Upper lobe of left lung (tissue), 6 donors: ENCODE data around the gene FHIT. TPM values are rescaled to one million over a fixed set of nuclear protein-coding genes. Genes with fewer than 3 reads are reported as not detected.

Experiments used
- ATAC-seq, 2 donors: fragments of 200-7000 bp; cut with Tn5 transposase; one replicate each; pipeline ENCODE4 v1.9.1; 2022; ENCODE audit warnings: mild to moderate bottlenecking in 2 of 2, moderate library complexity in 2 of 2; ENCODE audit not compliant: low FRiP score in 2 of 2
- DNase-seq, 2 donors: peaks; one replicate each; pipeline ENCODE4 v3.0.0-alpha.2; 2019 to 2020
- H3K27ac ChIP-seq, 4 donors: fragments of 200-600 bp; sonication (generic); one replicate each; pipeline ENCODE4 v1.5.1; 2016 to 2019
- H3K27me3 ChIP-seq, 4 donors: fragments of 200-600 bp; sonication (generic); one replicate each; pipeline ENCODE4 v1.5.1; 2017 to 2019
- H3K36me3 ChIP-seq, 4 donors: fragments of 200-600 bp; sonication (generic); one replicate each; pipeline ENCODE4 v1.5.1; 2016 to 2019
- H3K4me1 ChIP-seq, 4 donors: fragments of 200-600 bp; sonication (generic); one replicate each; pipeline ENCODE4 v1.5.1; 2018 to 2019
- H3K4me3 ChIP-seq, 4 donors: fragments of 200-600 bp; sonication (generic); one replicate each; pipeline ENCODE4 v1.5.1; 2017 to 2019; ENCODE audit warnings: mild to moderate bottlenecking in 2 of 4, moderate library complexity in 1 of 4
- H3K9me3 ChIP-seq, 4 donors: fragments of 200-600 bp; sonication (generic); one replicate each; pipeline ENCODE4 v1.5.1; 2018 to 2019
- CTCF ChIP-seq, 6 experiments: fragments of 450-650 bp in 4 of 6; fragments of 200-600 bp in 2 of 6; sonication (generic) in 2 of 6; IDR thresholded peaks; one replicate each; pipeline ENCODE4 v1.5.1; 2016 to 2019; ENCODE audit warnings: antibody characterized with exemption in 6 of 6
- EP300 ChIP-seq, 4 donors: sonication (generic); formaldehyde crosslinking; IDR thresholded peaks; one replicate each; pipeline ENCODE4 v1.5.1; 2017; ENCODE audit warnings: antibody characterized with exemption in 4 of 4, control low read depth in 2 of 4
- POLR2A ChIP-seq, 4 donors: fragments of 450-650 bp; IDR thresholded peaks; one replicate each; pipeline ENCODE4 v1.5.1; 2016 to 2017; ENCODE audit warnings: antibody characterized with exemption in 4 of 4, mild to moderate bottlenecking in 2 of 4
- POLR2AphosphoS5 ChIP-seq, 2 donors: sonication (generic); formaldehyde crosslinking; IDR thresholded peaks; one replicate each; pipeline ENCODE4 v1.5.1; 2017; ENCODE audit warnings: antibody characterized with exemption in 2 of 2
- WGBS, 2 donors: methylation state at CpG; one replicate each; pipeline ENCODE4 v1.1.5; 2017 to 2018; 5-methylcytosine and 5-hydroxymethylcytosine counted together
- total RNA-seq, 6 donors: library from RNA; depleted of rRNA in 4 of 6; stranded (reverse); fragments of >200 nt in 4 of 6; gene quantifications; one replicate each; pipeline versions ENCODE4 v1.1.0 to v1.2.1, GENCODE V29; 2016 to 2021
- donor health status: DM: no; HTN: no; CAD: no; lungs with moderate emphysema.
- donor health status: DM: no; HTN: yes; CAD: no; lungs with severe emphysema.

FHIT gene
- total RNA-seq, 6 donors from 2014 or later, result 6.8 to 56.6 (median 11.1) TPM

GRCh38 chr3:60144071-60144470 is 1107.2 kb downstream of the FHIT start:
- Histone ChIP-seq H3K36me3 (no peaks in the 10 kb centered on the region), H3K27me3 (no peaks in the 10 kb centered on the region), H3K4me1 (no peaks in the 10 kb centered on the region), H3K9me3 (no peaks in the 10 kb centered on the region), H3K27ac (no peak overlapping the region), H3K4me3 (no peak overlapping the region)
- ATAC-seq (no peak), DNase-seq (no peak)
- WGBS, 2 donors, result 92 to 96% methylated on average over 1 of the region's 1 CpG
- TF ChIP-seq CTCF (IDR thresholded peaks at IDR 0.05) (no peak), POLR2A (IDR thresholded peaks at IDR 0.05) (no peak), POLR2AphosphoS5 (IDR thresholded peaks at IDR 0.05) (no peak), EP300 (IDR thresholded peaks at IDR 0.05) (no peak)

- no peak for ATAC-seq
Measured at GRCh38 chr3:60142009-60142408, 1109.2 kb downstream of the FHIT start.

GRCh38 chr3:60140160-60140559 is 1111.1 kb downstream of the FHIT start:
- Histone ChIP-seq H3K36me3 (no peaks in the 10 kb centered on the region), H3K27ac (no peak overlapping the region), H3K27me3 (no peaks in the 10 kb centered on the region), H3K4me3 (no peak overlapping the region), H3K4me1 (no peaks in the 10 kb centered on the region), H3K9me3 (no peaks in the 10 kb centered on the region)
- WGBS, 2 donors, result 77 to 90% methylated on average over 1 of the region's 1 CpG
- DNase-seq, result no peak
- no peak for ATAC-seq
- TF ChIP-seq POLR2A (IDR thresholded peaks at IDR 0.05), result no peak
- no peak for TF ChIP-seq POLR2AphosphoS5 (IDR thresholded peaks at IDR 0.05)
- TF ChIP-seq CTCF (IDR thresholded peaks at IDR 0.05), result no peak
- no peak for TF ChIP-seq EP300 (IDR thresholded peaks at IDR 0.05)

More at GRCh38 chr3:60142009-60142408, 1109.2 kb downstream of the FHIT start:
- H3K27ac ChIP-seq, result no peak overlapping the region
- H3K36me3 ChIP-seq, result no peaks in the 10 kb centered on the region
- no peaks in the 10 kb centered on the region for H3K9me3 ChIP-seq
- WGBS, 2 donors, result 77 to 79% methylated on average over 2 of the region's 2 CpGs
- no peaks in the 10 kb centered on the region for H3K4me1 ChIP-seq
- no peak for DNase-seq
- no peaks in the 10 kb centered on the region for H3K27me3 ChIP-seq
- no peak for TF ChIP-seq POLR2AphosphoS5 (IDR thresholded peaks at IDR 0.05)
- no peak for TF ChIP-seq EP300 (IDR thresholded peaks at IDR 0.05)
- no peak for TF ChIP-seq CTCF (IDR thresholded peaks at IDR 0.05)
- no peak for TF ChIP-seq POLR2A (IDR thresholded peaks at IDR 0.05)
- no peak overlapping the region for H3K4me3 ChIP-seq

- H3K9me3 ChIP-seq, result no peaks in the 10 kb centered on the region
- TF ChIP-seq POLR2AphosphoS5 (IDR thresholded peaks at IDR 0.05) (no peak), CTCF (IDR thresholded peaks at IDR 0.05) (no peak), EP300 (IDR thresholded peaks at IDR 0.05) (no peak), POLR2A (IDR thresholded peaks at IDR 0.05) (no peak)
- 90 to 97% methylated on average over 4 of the region's 4 CpGs for WGBS, 2 donors
- ATAC-seq, result no peak
- DNase-seq, result no peak
- no peak overlapping the region for H3K27ac ChIP-seq
- H3K36me3 ChIP-seq, result no peaks in the 10 kb centered on the region
- H3K4me3 ChIP-seq, result no peak overlapping the region
- peaks cover 0 to 3% (median 0%) of the 10 kb centered on the region in 4 donors for H3K4me1 ChIP-seq
- H3K27me3 ChIP-seq, result no peaks in the 10 kb centered on the region
Measured at GRCh38 chr3:60136601-60137000, 1114.7 kb downstream of the FHIT start.

- DNase-seq (no peak), ATAC-seq (no peak)
- WGBS, 2 donors, result 49 to 58% methylated on average over 2 of the region's 2 CpGs
- Histone ChIP-seq H3K4me3 (no peak overlapping the region), H3K27me3 (no peaks in the 10 kb centered on the region), H3K36me3 (no peaks in the 10 kb centered on the region), H3K9me3 (no peaks in the 10 kb centered on the region), H3K4me1 (peaks cover 0 to 3% (median 0%) of the 10 kb centered on the region in 4 donors), H3K27ac (no peak overlapping the region)
- TF ChIP-seq POLR2AphosphoS5 (IDR thresholded peaks at IDR 0.05) (no peak), POLR2A (IDR thresholded peaks at IDR 0.05) (no peak)
Measured at GRCh38 chr3:60135474-60135873, 1115.8 kb downstream of the FHIT start.
